ENCODE measurements around the gene TIE1. TPM values are rescaled to one million over a fixed set of nuclear protein-coding genes. Genes with fewer than 3 reads are reported as not detected.
A peak's percentile ranks its signal among the peaks of the same experiment; 100 is the strongest.

The TIE1 gene
- total RNA-seq, 4 donors from 2014 or later, result 47.4 to 80.7 (median 67.9) TPM

- Histone ChIP-seq H3K4me1 (peaks cover 0 to 5% of the 10 kb centered on the region in 2 donors), H3K36me3 (no peaks in the 10 kb centered on the region), H3K27me3 (no peaks in the 10 kb centered on the region), H3K4me3 (peak overlapping the region; percentile 52 to 70), H3K27ac (peak overlapping the region; percentile 86 to 88), H3K9me3 (no peaks in the 10 kb centered on the region)
- DNase-seq, result no peak
- intact Hi-C loops (cut with DNase I; ENCODE audit: low total_unique reads), result no loop called here
- TF ChIP-seq POLR2A (IDR thresholded peaks at IDR 0.05) (peak in 1 of 2 donors; percentile 27), CTCF (IDR thresholded peaks at IDR 0.05) (peak in 1 of 4 experiments; percentile 25)
These were observed 57.5 kb downstream of the TIE1 start for GRCh38 chr1:43358121-43358745.

GRCh38 chr1:43358746-43359693 lies 58.2 kb downstream of the TIE1 start, which contains the start of gene CDC20:
Gene CDC20, plus strand, starts transcription at chr1:43358981. Its CDS starts 235 bp downstream, at chr1:43359216.
- TF ChIP-seq POLR2A (IDR thresholded peaks at IDR 0.05), result peak in 1 of 2 donors; percentile 10
- no peak for TF ChIP-seq CTCF (IDR thresholded peaks at IDR 0.05)
- Histone ChIP-seq H3K27ac (peak within 1 kb of the TSS; percentile 86 to 88), H3K4me3 (peak within 1 kb of the TSS; percentile 52 to 70), H3K4me1 (peaks cover 0 to 5% of the 10 kb centered on the region in 2 donors), H3K9me3 (no peaks in the 10 kb centered on the region), H3K36me3 (no peaks in the 10 kb centered on the region), H3K27me3 (no peaks in the 10 kb centered on the region)
- DNase-seq, result peak; percentile 98 to 99
- intact Hi-C loops (cut with DNase I; ENCODE audit: low total_unique reads), result no loop called here

GRCh38 chr1:43359696-43360095 lies 58.9 kb downstream of the TIE1 start:
- no peak overlapping the region for H3K4me3 ChIP-seq
- no peaks in the 10 kb centered on the region for H3K36me3 ChIP-seq
- intact Hi-C loops (cut with DNase I; ENCODE audit: low total_unique reads), result no loop called here
- H3K4me1 ChIP-seq, result peaks cover 0 to 5% of the 10 kb centered on the region in 2 donors
- TF ChIP-seq CTCF (IDR thresholded peaks at IDR 0.05), result no peak
- TF ChIP-seq POLR2A (IDR thresholded peaks at IDR 0.05), result no peak
- no peak overlapping the region for H3K27ac ChIP-seq
- H3K27me3 ChIP-seq, result no peaks in the 10 kb centered on the region
- H3K9me3 ChIP-seq, result no peaks in the 10 kb centered on the region
- DNase-seq, result no peak

GRCh38 chr1:43360616-43361015 lies 59.8 kb downstream of the TIE1 start:
- Histone ChIP-seq H3K4me1 (peaks cover 0 to 5% of the 10 kb centered on the region in 2 donors), H3K36me3 (no peaks in the 10 kb centered on the region)

GRCh38 chr1:43363283-43363934 lies 62.6 kb downstream of the TIE1 start:
- Histone ChIP-seq H3K27me3 (no peaks in the 10 kb centered on the region), H3K4me3 (no peak overlapping the region), H3K4me1 (peaks cover 0 to 15% of the 10 kb centered on the region in 2 donors), H3K9me3 (no peaks in the 10 kb centered on the region), H3K36me3 (no peaks in the 10 kb centered on the region), H3K27ac (no peak overlapping the region)
- DNase-seq, result no peak
- no peak for TF ChIP-seq CTCF (IDR thresholded peaks at IDR 0.05)
- intact Hi-C loops (cut with DNase I; ENCODE audit: low total_unique reads), result no loop called here

More at GRCh38 chr1:43360616-43361015, 59.8 kb downstream of the TIE1 start:
- intact Hi-C loops (cut with DNase I; ENCODE audit: low total_unique reads), result no loop called here
- Histone ChIP-seq H3K27me3 (no peaks in the 10 kb centered on the region), H3K4me3 (no peak overlapping the region), H3K9me3 (no peaks in the 10 kb centered on the region), H3K27ac (no peak overlapping the region)
- no peak for TF ChIP-seq POLR2A (IDR thresholded peaks at IDR 0.05)
- DNase-seq, result no peak

Data from uterus (tissue), 4 donors.